Measurements from ENCODE around the gene CIRBP.
"Not testable (repeated sequence)": the region's sequence is repeated elsewhere in the genome, so short reads cannot be mapped to it uniquely, and the experiment has no call there.

CIRBP gene

GRCh38 chr19:1299801-1300200, 30.7 kb downstream of the CIRBP start:
- CTCF ChIA-PET, result no interaction called here
- no peak overlapping the region for H3K27ac ChIP-seq
- DNase-seq (ENCODE audit: low spot score), result no peak
- no peak for TF ChIP-seq CTCF (conservative IDR thresholded peaks at IDR 0.05; ENCODE audit: low read depth)
- POLR2A ChIA-PET (ENCODE audit: low non-redundant PET), result no interaction called here

GRCh38 chr19:1300744-1301490, 31.8 kb downstream of the CIRBP start:
- no peak for TF ChIP-seq CTCF (conservative IDR thresholded peaks at IDR 0.05; ENCODE audit: low read depth)
- no peak for DNase-seq (ENCODE audit: low spot score)
- CTCF ChIA-PET, result no interaction called here
- POLR2A ChIA-PET (ENCODE audit: low non-redundant PET), result no interaction called here
- no peak overlapping the region for H3K27ac ChIP-seq

- peak overlapping the region; percentile 15; the same call in 1 of the 2 replicates for H3K27ac ChIP-seq
- no peak for DNase-seq (ENCODE audit: low spot score)
- TF ChIP-seq CTCF (conservative IDR thresholded peaks at IDR 0.05; ENCODE audit: low read depth), result no peak
- ChIA-PET CTCF (interaction anchor here (0.6 to 1.2 kb wide), 2 partner anchors 18 to 21 kb away, joined by 3 read pairs; no protein-coding TSS in a partner anchor), POLR2A (ENCODE audit: low non-redundant PET) (no interaction called here)
These were observed 33.6 kb downstream of the CIRBP start for GRCh38 chr19:1302533-1303239.

- ChIA-PET POLR2A (ENCODE audit: low non-redundant PET) (no interaction called here), CTCF (interaction anchor here (0.6 to 1.0 kb wide), 2 partner anchors 12 to 167 kb away, joined by 3 to 4 read pairs; no protein-coding TSS in a partner anchor)
- DNase-seq (ENCODE audit: low spot score), result no peak
These were observed 35.2 kb downstream of the CIRBP start for GRCh38 chr19:1304197-1304924.

GRCh38 chr19:1305354-1305753, 36.2 kb downstream of the CIRBP start:
- H3K27ac ChIP-seq; POLR2A ChIA-PET (ENCODE audit: low non-redundant PET); DNase-seq (ENCODE audit: low spot score): not testable (repeated sequence)
- CTCF ChIA-PET, result interaction anchor here (0.6 kb wide), 1 partner anchor 9 kb away, joined by 3 read pairs; no protein-coding TSS in a partner anchor

More at GRCh38 chr19:1304197-1304924, 35.2 kb downstream of the CIRBP start:
- TF ChIP-seq CTCF (conservative IDR thresholded peaks at IDR 0.05; ENCODE audit: low read depth), result no peak
- no peak overlapping the region; the same call in 1 of the 2 replicates for H3K27ac ChIP-seq

GRCh38 chr19:1307320-1307719, 38.2 kb downstream of the CIRBP start:
- DNase-seq (ENCODE audit: low spot score), result no peak
- ChIA-PET POLR2A (ENCODE audit: low non-redundant PET) (no interaction called here), CTCF (no interaction called here)
- H3K27ac ChIP-seq, result no peak overlapping the region
- no peak for TF ChIP-seq CTCF (conservative IDR thresholded peaks at IDR 0.05; ENCODE audit: low read depth)

Data from RWPE1 (cell line).